GM12878 (cell line): ENCODE results near the gene RGPD5.
"Not testable (repeated sequence)": the region's sequence is repeated elsewhere in the genome, so short reads cannot be mapped to it uniquely, and the experiment has no call there.

Experiments used
- POLR2AphosphoS5 ChIP-seq: IDR thresholded peaks from 2 replicates; pipeline ENCODE4 v1.6.1; 2011; ENCODE audit warnings: mild to moderate bottlenecking, low read length, inconsistent platforms
- RAD21 ChIP-seq: IDR thresholded peaks from 2 replicates; pipeline ENCODE4 v1.6.1; 2011; ENCODE audit warnings: mild to moderate bottlenecking, low read depth, low read length, moderate library complexity; ENCODE audit not compliant: insufficient read depth
- REST ChIP-seq: IDR thresholded peaks from 2 replicates; pipeline ENCODE4 v1.6.1; 2012; ENCODE audit warnings: mild to moderate bottlenecking, low read depth, low read length
- TAF1 ChIP-seq: IDR thresholded peaks from 2 replicates; pipeline ENCODE4 v1.6.1; 2011; ENCODE audit warnings: mild to moderate bottlenecking, low read depth, low read length, borderline replicate concordance
- TF ChIP-seq, protein P1 (sequence below): IDR thresholded peaks from 2 replicates; pipeline ENCODE4 v1.6.1; 2012; ENCODE audit warnings: low read length, inconsistent platforms

DNA sequence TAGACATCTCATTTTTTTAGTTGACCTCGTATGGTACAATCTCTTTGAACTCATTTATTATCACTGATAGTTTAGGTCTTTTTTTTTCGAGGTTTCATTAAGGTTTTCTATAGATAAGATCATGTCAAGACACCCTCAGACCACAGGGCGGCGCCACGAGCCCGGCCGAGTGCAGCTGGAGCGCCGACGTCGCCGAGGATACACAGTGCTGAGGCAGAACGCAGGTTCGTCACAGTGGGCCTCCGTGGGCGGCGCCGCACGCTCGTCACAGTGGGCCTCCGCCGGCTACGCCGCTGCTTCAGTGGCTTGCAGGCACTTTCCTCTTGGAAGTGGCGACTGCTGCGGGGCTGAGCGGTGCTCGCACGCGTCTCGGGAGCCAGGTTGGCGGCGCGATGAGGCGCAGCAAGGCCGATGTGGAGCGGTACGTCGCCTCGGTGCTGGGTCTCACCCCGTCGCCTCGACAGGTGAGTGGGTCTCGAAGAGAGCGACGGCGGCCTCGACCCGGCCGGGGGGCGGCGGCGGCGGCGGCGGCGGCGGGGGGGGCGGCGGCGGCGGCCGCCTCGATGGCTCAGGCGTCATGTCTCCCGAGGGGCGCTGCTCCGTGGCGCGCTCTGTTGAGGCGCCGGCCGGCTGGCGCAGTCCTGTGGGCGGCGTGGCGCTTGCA lies at the start of gene RGPD5:
- TF ChIP-seq REST, RAD21, TAF1, POLR2AphosphoS5: not testable (repeated sequence)
- TF ChIP-seq, protein P1, sequence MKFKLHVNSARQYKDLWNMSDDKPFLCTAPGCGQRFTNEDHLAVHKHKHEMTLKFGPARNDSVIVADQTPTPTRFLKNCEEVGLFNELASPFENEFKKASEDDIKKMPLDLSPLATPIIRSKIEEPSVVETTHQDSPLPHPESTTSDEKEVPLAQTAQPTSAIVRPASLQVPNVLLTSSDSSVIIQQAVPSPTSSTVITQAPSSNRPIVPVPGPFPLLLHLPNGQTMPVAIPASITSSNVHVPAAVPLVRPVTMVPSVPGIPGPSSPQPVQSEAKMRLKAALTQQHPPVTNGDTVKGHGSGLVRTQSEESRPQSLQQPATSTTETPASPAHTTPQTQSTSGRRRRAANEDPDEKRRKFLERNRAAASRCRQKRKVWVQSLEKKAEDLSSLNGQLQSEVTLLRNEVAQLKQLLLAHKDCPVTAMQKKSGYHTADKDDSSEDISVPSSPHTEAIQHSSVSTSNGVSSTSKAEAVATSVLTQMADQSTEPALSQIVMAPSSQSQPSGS, result not testable (repeated sequence)
